Sigmoid colon (tissue), 7 donors: ENCODE results near the gene NUDT16. TPM values are rescaled to one million over a fixed set of nuclear protein-coding genes. Genes with fewer than 3 reads are reported as not detected.

Source experiments
- DNase-seq: peaks from one replicate; pipeline ENCODE4 v3.0.0-alpha.2; 2019
- H3K27ac ChIP-seq, 4 donors: fragments of 200-600 bp; sonication (generic); one replicate each; pipeline ENCODE4 v1.5.1; 2016 to 2019; ENCODE audit warnings: mild to moderate bottlenecking in 1 of 4
- H3K27me3 ChIP-seq, 3 donors: fragments of 200-600 bp; sonication (generic); one replicate each; pipeline ENCODE4 v1.5.1; 2019; ENCODE audit warnings: mild to moderate bottlenecking in 1 of 3
- H3K36me3 ChIP-seq, 4 donors: fragments of 200-600 bp; sonication (generic); one replicate each; pipeline ENCODE4 v1.5.1; 2016 to 2019
- H3K4me1 ChIP-seq, 4 donors: fragments of 200-600 bp; sonication (generic); one replicate each; pipeline ENCODE4 v1.5.1; 2017 to 2019
- H3K4me3 ChIP-seq, 4 donors: fragments of 200-600 bp; sonication (generic); one replicate each; pipeline ENCODE4 v1.5.1; 2017 to 2019; ENCODE audit warnings: mild to moderate bottlenecking in 2 of 4, moderate library complexity in 1 of 4
- H3K9me3 ChIP-seq, 4 donors: fragments of 200-600 bp in 3 of 4; sonication (generic) in 3 of 4; one replicate each; pipeline versions ENCODE4 v1.5.1 to v1.6.1; 2013 to 2019
- EP300 ChIP-seq, 4 donors: sonication (generic); formaldehyde crosslinking; IDR thresholded peaks; one replicate each; pipeline ENCODE4 v1.6.1; 2017; ENCODE audit warnings: antibody characterized with exemption in 4 of 4
- POLR2A ChIP-seq, 2 donors: fragments of 450-650 bp; IDR thresholded peaks; one replicate each; pipeline ENCODE4 v1.6.1; 2016; ENCODE audit warnings: antibody characterized with exemption in 2 of 2, mild to moderate bottlenecking in 2 of 2, moderate library complexity in 2 of 2
- POLR2AphosphoS5 ChIP-seq, 4 donors: sonication (generic); formaldehyde crosslinking; IDR thresholded peaks; one replicate each; pipeline ENCODE4 v1.6.1; 2017; ENCODE audit warnings: antibody characterized with exemption in 4 of 4
- WGBS, 2 donors: extraction: QIAGEN DNeasy Blood & Tissue Kit; methylation state at CpG; one replicate each; pipeline ENCODE4 v1.1.7; 2013; 5-methylcytosine and 5-hydroxymethylcytosine counted together
- intact Hi-C: fragments of 100-400 bp; cut with DNase I; formaldehyde crosslinking; loops from one replicate; pipeline ENCODE4 v1.15.1; 2023
- polyA plus RNA-seq, 3 donors: library from polyadenylated mRNA; stranded (reverse); fragments of 200-250 nt; gene quantifications; one replicate each; pipeline ENCODE4 v1.2.3, GENCODE V29; 2013
- total RNA-seq, 4 donors: library from RNA; depleted of rRNA; stranded (reverse); fragments of >200 nt; gene quantifications; one replicate each; pipeline ENCODE4 v1.1.0, GENCODE V29; 2016
- TF ChIP-seq, protein P1 (sequence below), 4 experiments: fragments of 450-650 bp in 3 of 4; fragments of 200-600 bp in 1 of 4; IDR thresholded peaks; one replicate each; pipeline ENCODE4 v1.5.1; 2016 to 2019; ENCODE audit warnings: antibody characterized with exemption in 4 of 4, mild to moderate bottlenecking in 3 of 4, moderate library complexity in 2 of 4
- donor health status: healthy with polysubstance abuse.
- donor health status: Bipolar disorder and iron deficiency.
- donor health status: healthy.

The NUDT16 gene
- total and polyA plus RNA-seq, 7 donors: 17.6 to 36.2 (median 26.0) TPM

DNA sequence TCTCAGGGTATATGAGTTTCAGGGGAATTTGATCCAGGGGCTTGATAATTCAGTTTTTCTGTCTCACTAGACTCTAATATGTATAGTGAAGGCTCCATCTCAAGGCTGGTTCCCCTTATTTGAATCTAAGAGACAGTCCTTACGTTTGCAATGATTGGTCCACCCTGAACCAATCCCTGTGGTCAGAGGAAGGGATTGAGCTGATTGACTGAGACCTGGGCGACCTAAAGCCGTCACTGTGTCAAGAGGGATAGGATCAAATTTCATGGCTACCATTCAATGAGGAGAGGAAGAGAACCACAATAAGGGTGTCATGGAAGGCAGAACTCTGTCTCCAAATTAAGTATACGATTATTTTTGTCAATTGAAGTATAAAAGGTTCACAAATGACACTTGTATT, 16.3 kb downstream of the NUDT16 start:
- H3K9me3 ChIP-seq: no peaks in the 10 kb centered on the region
- H3K4me3 ChIP-seq: no peak overlapping the region
- DNase-seq: no peak
- no peaks in the 10 kb centered on the region for H3K27me3 ChIP-seq
- peaks cover 0 to 1% (median 0%) of the 10 kb centered on the region in 4 donors for H3K4me1 ChIP-seq
- WGBS, 2 donors: 82 to 85% methylated on average over 4 of the region's 4 CpGs
- no peak overlapping the region for H3K27ac ChIP-seq
- TF ChIP-seq, protein P1, sequence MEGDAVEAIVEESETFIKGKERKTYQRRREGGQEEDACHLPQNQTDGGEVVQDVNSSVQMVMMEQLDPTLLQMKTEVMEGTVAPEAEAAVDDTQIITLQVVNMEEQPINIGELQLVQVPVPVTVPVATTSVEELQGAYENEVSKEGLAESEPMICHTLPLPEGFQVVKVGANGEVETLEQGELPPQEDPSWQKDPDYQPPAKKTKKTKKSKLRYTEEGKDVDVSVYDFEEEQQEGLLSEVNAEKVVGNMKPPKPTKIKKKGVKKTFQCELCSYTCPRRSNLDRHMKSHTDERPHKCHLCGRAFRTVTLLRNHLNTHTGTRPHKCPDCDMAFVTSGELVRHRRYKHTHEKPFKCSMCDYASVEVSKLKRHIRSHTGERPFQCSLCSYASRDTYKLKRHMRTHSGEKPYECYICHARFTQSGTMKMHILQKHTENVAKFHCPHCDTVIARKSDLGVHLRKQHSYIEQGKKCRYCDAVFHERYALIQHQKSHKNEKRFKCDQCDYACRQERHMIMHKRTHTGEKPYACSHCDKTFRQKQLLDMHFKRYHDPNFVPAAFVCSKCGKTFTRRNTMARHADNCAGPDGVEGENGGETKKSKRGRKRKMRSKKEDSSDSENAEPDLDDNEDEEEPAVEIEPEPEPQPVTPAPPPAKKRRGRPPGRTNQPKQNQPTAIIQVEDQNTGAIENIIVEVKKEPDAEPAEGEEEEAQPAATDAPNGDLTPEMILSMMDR (IDR thresholded peaks at IDR 0.05): no peak
- TF ChIP-seq POLR2AphosphoS5 (IDR thresholded peaks at IDR 0.05) (no peak), EP300 (IDR thresholded peaks at IDR 0.05) (no peak), POLR2A (IDR thresholded peaks at IDR 0.05) (no peak)
- intact Hi-C loops: no loop called here
- H3K36me3 ChIP-seq: no peaks in the 10 kb centered on the region

DNA sequence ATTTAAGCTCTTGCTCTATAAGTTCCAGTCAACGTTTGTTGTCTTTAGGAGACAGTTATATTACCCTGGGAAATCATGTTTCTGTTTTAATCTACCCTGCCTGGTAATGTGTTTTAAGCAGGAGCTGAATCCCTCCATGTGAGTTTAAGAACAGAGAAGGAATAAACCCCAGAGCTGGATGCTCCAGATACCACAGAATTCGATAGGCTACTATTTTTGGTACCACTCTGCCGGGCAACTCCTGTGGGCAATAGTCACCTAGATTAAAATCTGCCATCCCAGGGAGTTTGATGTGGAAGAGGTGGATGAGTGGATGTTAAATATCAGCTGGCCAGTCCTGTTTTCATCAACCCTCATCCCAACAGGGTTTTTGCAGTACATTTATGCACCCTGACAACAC, 20.4 kb downstream of the NUDT16 start:
- no peak for DNase-seq
- no peaks in the 10 kb centered on the region for H3K9me3 ChIP-seq
- TF ChIP-seq POLR2A (IDR thresholded peaks at IDR 0.05): no peak
- H3K36me3 ChIP-seq: no peaks in the 10 kb centered on the region
- 62% methylated on average over 3 of the region's 3 CpGs for WGBS, 2 donors
- H3K27me3 ChIP-seq: no peaks in the 10 kb centered on the region
- no peak overlapping the region for H3K27ac ChIP-seq
- no peak overlapping the region for H3K4me3 ChIP-seq
- intact Hi-C loops: no loop called here
- peaks cover 0 to 5% (median 0%) of the 10 kb centered on the region in 4 donors for H3K4me1 ChIP-seq

DNA sequence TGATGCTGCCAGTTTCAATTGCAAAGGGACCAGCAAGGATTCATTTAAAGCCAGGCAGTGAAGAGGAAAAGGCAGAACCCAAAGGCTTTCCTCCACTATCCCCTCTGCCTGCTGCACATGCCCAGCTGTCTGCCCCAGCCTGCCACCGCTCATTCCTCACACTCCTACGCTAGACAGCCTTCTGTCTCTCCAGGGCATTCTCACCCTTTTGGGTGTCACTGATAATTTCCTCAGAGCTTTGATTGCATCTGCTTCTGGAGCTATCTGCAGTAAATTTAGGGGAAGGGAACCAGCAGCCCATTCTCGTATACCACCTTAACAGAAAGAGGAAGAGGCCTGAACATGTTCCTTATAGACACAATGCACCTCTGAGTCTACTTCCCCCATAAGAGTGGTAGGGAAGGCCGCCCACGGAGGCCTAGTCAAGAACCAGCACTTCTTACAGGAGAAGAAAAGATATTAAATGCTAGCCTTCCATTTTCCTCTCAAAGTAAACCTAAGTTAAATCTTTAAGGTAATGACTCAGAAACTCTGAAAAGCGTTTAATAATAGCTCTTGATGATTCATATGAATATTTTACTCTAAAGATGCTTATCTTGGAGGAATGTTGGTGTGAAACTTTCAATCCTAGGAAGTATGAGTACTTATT, 20.9 kb downstream of the NUDT16 start:
- Histone ChIP-seq H3K4me3 (no peak overlapping the region), H3K27ac (no peak overlapping the region)
- TF ChIP-seq POLR2AphosphoS5 (IDR thresholded peaks at IDR 0.05) (no peak), EP300 (IDR thresholded peaks at IDR 0.05) (no peak), POLR2A (IDR thresholded peaks at IDR 0.05) (no peak)
- TF ChIP-seq, protein P1 (IDR thresholded peaks at IDR 0.05): no peak

DNA sequence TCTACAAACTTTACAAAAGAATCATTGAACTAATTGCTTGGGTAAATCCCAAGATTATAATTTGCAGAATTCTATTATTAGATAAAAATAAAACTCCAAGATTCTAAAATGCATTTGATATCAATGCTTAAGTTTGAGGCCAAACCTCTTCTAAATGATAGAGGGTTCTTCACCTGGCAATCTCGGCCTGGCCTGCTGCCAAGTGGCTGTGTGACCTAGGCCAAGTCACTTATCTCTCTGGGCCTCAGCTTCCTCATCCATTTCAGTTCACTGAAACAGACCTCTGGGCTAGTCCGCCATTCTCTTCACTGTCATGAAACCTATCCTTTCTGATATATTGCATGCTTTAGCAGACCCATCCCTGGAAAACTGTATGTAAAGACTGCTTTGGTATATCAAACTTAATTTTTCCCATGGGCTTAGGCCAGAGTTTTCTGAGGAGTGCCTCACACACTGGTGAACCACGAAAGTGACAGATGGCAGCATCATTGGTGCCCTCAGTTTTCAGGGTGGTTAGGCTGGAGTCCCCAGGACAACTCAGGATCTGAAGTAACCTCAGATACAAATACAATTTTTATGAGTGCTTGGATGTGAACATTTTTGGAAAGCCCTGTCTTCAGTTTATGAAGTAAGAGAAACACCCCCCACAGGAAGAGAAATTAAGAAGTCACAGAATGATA, 21.8 kb downstream of the NUDT16 start:
- Histone ChIP-seq H3K27ac (no peak overlapping the region), H3K27me3 (no peaks in the 10 kb centered on the region), H3K9me3 (no peaks in the 10 kb centered on the region), H3K4me3 (no peak overlapping the region), H3K4me1 (peaks cover 0 to 5% (median 0%) of the 10 kb centered on the region in 4 donors), H3K36me3 (no peaks in the 10 kb centered on the region)
- 87 to 90% methylated on average over 3 of the region's 3 CpGs for WGBS, 2 donors
- DNase-seq: no peak
- TF ChIP-seq POLR2A (IDR thresholded peaks at IDR 0.05) (no peak), EP300 (IDR thresholded peaks at IDR 0.05) (no peak), POLR2AphosphoS5 (IDR thresholded peaks at IDR 0.05) (no peak)
- TF ChIP-seq, protein P1 (IDR thresholded peaks at IDR 0.05): no peak
- intact Hi-C loops: no loop called here

More for the DNA sequence above, 20.9 kb downstream of the NUDT16 start:
- no peak for DNase-seq
- Histone ChIP-seq H3K27me3 (no peaks in the 10 kb centered on the region), H3K36me3 (no peaks in the 10 kb centered on the region), H3K9me3 (no peaks in the 10 kb centered on the region), H3K4me1 (peaks cover 0 to 5% (median 0%) of the 10 kb centered on the region in 4 donors)
- 66 to 83% methylated on average over 6 of the region's 6 CpGs for WGBS, 2 donors
- intact Hi-C loops: no loop called here

DNA sequence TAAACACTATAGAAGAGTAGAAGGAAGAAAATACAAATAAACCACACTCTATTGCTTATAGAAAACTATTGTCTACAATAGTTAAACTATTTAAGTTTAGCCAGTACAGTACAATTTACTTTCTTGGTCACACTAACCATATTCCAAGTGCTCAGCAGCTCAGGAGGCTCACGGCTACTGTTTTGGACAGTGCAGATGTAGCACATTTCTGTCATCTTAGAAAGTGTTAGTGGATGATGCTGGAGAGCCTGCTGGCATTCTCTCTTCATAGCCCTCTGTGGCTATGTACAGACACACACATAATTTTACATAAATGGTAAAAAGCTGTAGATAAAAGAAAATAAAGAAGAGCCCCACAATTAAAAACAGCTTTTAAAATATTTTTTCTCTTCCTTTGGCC, 23.8 kb downstream of the NUDT16 start:
- Histone ChIP-seq H3K4me3 (no peak overlapping the region), H3K4me1 (peaks cover 0 to 5% (median 0%) of the 10 kb centered on the region in 4 donors), H3K27ac (no peak overlapping the region), H3K36me3 (no peaks in the 10 kb centered on the region), H3K27me3 (no peaks in the 10 kb centered on the region), H3K9me3 (no peaks in the 10 kb centered on the region)
- no peak for TF ChIP-seq EP300 (IDR thresholded peaks at IDR 0.05)
- TF ChIP-seq, protein P1 (IDR thresholded peaks at IDR 0.05): no peak
- TF ChIP-seq POLR2A (IDR thresholded peaks at IDR 0.05): no peak
- TF ChIP-seq POLR2AphosphoS5 (IDR thresholded peaks at IDR 0.05): no peak
- intact Hi-C loops: no loop called here
- WGBS, 2 donors: 88 to 94% methylated on average over 1 of the region's 1 CpG
- no peak for DNase-seq
